GM19099 (cell line): Measurements from ENCODE around the gene MED13.
A peak's percentile ranks its signal among the peaks of the same experiment; 100 is the strongest.

Source experiments
- POLR2A ChIP-seq: IDR thresholded peaks from 3 replicates; pipeline ENCODE4 v1.6.1; 2011; ENCODE audit warnings: low read depth; ENCODE audit not compliant: insufficient read length; ENCODE audit errors: extremely low read depth

Gene MED13

GRCh38 chr17:62067165-62068145 is 2.4 kb upstream of the MED13 start:
- TF ChIP-seq POLR2A, result no peak

DNA sequence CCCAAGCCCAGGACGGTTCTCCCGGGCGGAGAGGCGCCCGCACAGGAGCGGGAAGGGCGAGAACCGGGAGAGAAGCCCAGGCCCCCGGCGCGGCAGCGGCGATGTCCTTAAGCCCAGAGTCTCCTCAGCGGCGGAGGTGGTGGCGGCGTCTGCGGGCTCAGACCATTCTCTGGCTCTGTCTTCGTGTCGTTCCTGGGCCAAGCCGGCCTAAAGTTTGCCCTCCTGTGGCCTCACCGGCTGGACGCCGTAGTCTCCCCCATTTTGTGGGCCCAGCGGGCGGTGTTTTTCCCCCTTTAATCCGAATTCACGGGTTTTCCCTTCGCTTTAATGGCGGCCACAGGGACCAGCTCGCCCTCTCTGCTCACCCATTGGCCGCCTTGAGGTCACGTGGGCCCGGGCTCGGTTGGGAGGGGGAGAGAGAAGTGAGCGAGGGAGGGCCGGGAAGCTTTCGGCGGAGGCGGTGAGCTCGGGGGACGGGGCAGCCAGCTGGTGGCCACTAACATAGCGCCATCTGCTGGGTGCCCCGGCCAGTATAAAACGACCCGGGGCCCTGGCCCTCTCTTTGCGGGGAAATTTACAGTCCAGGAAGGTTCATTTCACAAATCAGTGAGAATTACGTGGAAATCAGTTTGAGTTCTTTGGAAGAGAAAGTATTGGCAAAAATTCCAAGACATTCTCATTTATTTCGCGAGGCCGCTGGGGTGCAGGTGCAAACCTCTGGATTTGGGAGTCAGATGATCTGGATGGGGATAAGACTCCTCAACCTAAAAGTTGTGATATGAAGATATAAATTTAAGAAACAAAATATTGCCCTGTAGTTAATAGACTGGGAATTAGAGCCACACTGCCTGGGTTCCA is 762 bp upstream of the MED13 start:
- peak; percentile 85 for TF ChIP-seq POLR2A

DNA sequence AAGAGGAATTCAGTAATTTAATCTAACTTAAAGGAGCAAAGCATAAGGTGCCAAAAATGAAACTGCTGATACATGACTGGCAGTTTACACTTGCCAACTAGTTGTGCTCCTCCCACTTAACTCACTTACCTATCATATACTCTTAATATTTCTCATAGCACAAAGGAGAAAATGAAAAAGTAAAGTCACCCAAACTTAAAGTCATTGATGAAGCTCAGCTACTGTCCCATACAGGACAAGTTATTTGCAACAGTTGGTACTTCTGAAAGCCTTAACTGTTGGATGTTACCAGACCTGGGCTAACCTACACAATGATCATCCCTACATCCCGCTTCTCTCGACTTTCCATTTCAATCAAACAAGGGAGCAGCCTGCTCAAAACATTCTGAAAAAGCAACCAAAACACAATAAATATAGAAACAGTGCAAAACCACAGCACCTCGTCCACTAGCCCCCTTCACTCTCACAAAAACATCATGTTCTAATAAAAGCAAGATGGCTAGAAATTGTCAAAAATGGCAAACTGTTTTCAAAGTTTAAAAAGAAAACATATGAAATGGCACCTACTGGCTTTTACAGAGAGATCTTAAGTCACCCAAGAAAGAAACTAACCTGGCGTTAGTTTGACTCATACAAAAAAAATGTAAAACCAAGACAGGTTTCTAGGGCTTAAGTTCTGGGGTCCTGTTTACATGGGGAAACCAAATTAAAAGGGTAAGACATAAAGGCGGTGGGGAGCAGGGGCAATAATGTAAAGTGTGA is 868 bp downstream of the MED13 start:
- TF ChIP-seq POLR2A, result no peak

GRCh38 chr17:62062944-62063343 is 2.1 kb downstream of the MED13 start:
- no peak for TF ChIP-seq POLR2A

GRCh38 chr17:62062302-62062701 is 2.8 kb downstream of the MED13 start:
- TF ChIP-seq POLR2A, result no peak

DNA sequence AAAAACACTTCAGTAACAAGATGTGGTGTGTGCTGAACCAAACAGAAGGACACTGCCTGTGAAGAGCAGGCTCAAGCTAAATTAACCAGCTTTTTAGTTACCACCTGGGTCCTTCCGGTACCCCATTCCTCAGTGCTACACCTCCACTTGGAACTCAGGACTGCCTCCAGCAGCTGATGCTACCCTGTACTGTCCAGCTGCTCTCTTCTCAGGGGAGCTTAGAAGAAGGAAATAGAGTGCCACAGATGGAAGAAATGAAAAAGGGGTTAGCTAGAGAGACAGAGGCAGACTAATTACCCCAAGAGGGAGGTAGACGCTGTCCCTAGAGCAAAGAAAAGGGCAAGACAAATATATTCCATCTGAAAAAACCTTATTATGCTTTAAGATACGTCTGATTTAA is 5.7 kb downstream of the MED13 start:
- TF ChIP-seq POLR2A, result no peak

GRCh38 chr17:62058611-62059010 is 6.5 kb downstream of the MED13 start:
- no peak for TF ChIP-seq POLR2A

DNA sequence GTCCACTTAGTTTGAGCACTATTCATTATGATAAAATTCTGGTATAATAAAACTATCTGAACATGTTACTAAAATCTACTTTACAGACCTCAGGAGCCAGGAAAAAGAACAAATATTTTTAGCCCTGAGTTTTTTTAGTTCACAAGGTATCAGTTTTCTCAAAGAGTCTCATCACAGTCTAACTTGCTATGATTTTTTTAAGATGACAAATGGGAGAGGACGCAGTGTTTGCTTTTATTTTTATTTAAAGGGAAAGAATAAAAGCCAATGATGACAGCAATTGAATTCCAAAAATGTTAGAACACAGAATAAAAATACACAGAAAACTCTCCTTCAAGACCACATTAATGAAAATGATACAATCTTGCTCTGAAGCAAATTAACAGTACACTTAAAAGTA is 7.4 kb downstream of the MED13 start:
- TF ChIP-seq POLR2A, result no peak

- no peak for TF ChIP-seq POLR2A
These were observed 12.2 kb downstream of the MED13 start for GRCh38 chr17:62052765-62053338.

DNA sequence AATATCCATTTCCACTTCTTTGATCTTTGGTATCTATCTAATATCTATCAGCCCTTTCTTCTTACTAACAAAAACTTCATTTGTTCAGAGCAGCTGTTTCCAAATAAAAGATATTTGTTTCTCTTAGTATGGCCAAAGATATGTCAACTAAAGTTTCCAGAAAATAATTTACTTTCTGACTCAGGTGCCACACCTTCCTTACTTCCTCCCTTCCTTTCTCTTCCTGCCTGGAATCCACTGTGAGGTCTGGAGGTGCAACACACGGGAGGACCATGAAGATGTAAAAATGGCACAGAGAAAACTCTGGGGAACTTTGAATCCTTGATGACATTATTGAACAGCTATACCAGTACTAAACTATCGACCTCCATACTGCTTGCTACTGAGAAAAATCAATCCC is 14.0 kb downstream of the MED13 start:
- no peak for TF ChIP-seq POLR2A

DNA sequence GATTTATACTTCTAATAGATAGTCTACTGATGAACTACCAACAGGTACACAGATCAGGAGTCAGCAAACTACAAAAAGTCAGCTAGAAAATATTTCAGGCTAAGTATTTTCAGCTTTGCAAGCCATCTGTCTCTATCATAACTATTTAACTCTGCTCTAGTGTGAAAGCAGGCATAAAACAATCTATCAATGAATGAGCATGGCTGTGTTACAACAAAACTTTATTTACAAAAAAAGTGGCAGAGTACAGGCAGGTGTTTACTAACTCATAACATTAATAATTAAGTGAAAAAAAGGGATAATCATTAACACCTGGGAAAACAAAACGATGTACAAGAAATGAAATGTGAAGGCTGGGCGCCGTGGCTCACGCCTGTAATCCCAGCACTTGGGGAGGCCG is 15.8 kb downstream of the MED13 start:
- TF ChIP-seq POLR2A, result no peak

- no peak for TF ChIP-seq POLR2A
These were observed 16.8 kb downstream of the MED13 start for GRCh38 chr17:62048262-62048661.

DNA sequence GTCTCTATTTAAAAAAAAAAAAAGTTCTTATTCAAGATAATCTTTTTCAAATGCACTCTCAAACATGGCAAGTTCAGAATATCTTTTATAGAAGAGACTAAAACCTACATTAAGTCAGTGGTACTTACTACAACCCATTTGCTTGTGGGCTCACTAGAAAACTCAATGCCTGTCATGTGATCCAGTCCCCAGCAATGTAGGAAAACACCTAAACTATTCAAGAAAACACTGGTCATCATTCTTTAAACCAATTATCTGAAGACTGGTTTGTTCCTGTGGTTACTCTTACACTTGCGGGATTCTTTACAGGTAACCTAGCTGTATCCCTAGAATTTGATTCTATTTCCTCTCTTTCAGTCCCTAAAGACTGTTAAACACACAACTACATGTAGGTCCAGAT is 19.6 kb downstream of the MED13 start:
- no peak for TF ChIP-seq POLR2A

- TF ChIP-seq POLR2A, result no peak
These were observed 20.0 kb downstream of the MED13 start for GRCh38 chr17:62045109-62045508.

- TF ChIP-seq POLR2A, result no peak
These were observed 21.5 kb downstream of the MED13 start for GRCh38 chr17:62043602-62044001.
